B cell (primary cell): Measurements from ENCODE around the gene FLT1. TPM values are rescaled to one million over a fixed set of nuclear protein-coding genes. Genes with fewer than 3 reads are reported as not detected.

Experiments
- ATAC-seq: fragments of 200-7000 bp; cut with Tn5 transposase; one replicate; pipeline ENCODE4 v1.10.0; 2021; ENCODE audit warnings: low read depth, mild to moderate bottlenecking, moderate number of reproducible peaks, moderate library complexity
- CTCF ChIA-PET: fragments of 350-600 bp; sonication (Branson Sonifier 250); formaldehyde crosslinking; loops from one replicate; lab custom pipeline; 2021; ENCODE audit warnings: antibody characterized with exemption, inconsistent platforms; lab: Charles Lee
- POLR2A ChIA-PET: fragments of 350-600 bp; sonication (Branson Sonifier 250); formaldehyde crosslinking; loops from one replicate; lab custom pipeline; 2021; ENCODE audit warnings: antibody characterized with exemption; lab: Charles Lee
- DNase-seq: peaks from one replicate; pipeline ENCODE4 v3.0.0; 2013
- H2AFZ ChIP-seq: 2 replicates; pipeline ENCODE4 v1.6.1; 2012; ENCODE audit warnings: mild to moderate bottlenecking, low read depth, low read length; ENCODE audit not compliant: insufficient read depth, poor library complexity, severe bottlenecking
- H3K27ac ChIP-seq, 2 donors: 1 replicate in 1 of 2; 2 replicates in 1 of 2; pipeline ENCODE4 v1.5.1; 2012 to 2013; ENCODE audit warnings: low read length in 2 of 2, mild to moderate bottlenecking in 2 of 2, moderate library complexity in 1 of 2
- H3K27me3 ChIP-seq, 4 experiments: fragments of 200-600 bp in 1 of 4; sonication (generic) in 1 of 4; replicated peaks in 1 of 4; 1 replicate in 2 of 4; 2 replicates in 2 of 4; pipeline versions ENCODE4 v1.6.1 to v1.7.0; 2013 to 2016; ENCODE audit warnings: low read length in 3 of 4, mild to moderate bottlenecking in 2 of 4, mixed read lengths in 1 of 4, moderate library complexity in 1 of 4; ENCODE audit not compliant: insufficient read depth in 4 of 4, control insufficient read depth in 3 of 4; ENCODE audit errors: control extremely low read depth in 1 of 4
- H3K36me3 ChIP-seq, 2 experiments: replicated peaks in 1 of 2; 1 replicate in 1 of 2; 2 replicates in 1 of 2; pipeline versions ENCODE4 v1.6.1 to v1.7.1; 2013; ENCODE audit warnings: low read length in 1 of 2; ENCODE audit not compliant: insufficient read depth in 2 of 2, control insufficient read depth in 1 of 2; ENCODE audit errors: control extremely low read depth in 1 of 2, extremely low read depth in 1 of 2
- H3K4me1 ChIP-seq, 2 donors: fragments of 200-600 bp in 1 of 2; sonication (generic) in 1 of 2; 1 replicate in 1 of 2; 2 replicates in 1 of 2; pipeline versions ENCODE4 v1.5.1 to v1.6.1; 2013 to 2017; ENCODE audit warnings: low read length in 2 of 2; ENCODE audit not compliant: control insufficient read depth in 2 of 2, insufficient read depth in 2 of 2
- H3K4me2 ChIP-seq: replicated peaks from 2 replicates; pipeline ENCODE3; 2012; ENCODE audit warnings: mild to moderate bottlenecking, low read depth, low read length; ENCODE audit not compliant: poor library complexity, severe bottlenecking
- H3K4me3 ChIP-seq, 5 experiments: fragments of 200-600 bp in 1 of 5; sonication (generic) in 1 of 5; 1 replicate in 3 of 5; 2 replicates in 2 of 5; pipeline versions ENCODE4 v1.5.1 to v1.7.0; 2011 to 2016; ENCODE audit warnings: low read length in 4 of 5, mild to moderate bottlenecking in 4 of 5, low read depth in 2 of 5, control low read depth in 1 of 5, moderate library complexity in 1 of 5; ENCODE audit not compliant: insufficient read depth in 1 of 5; ENCODE audit errors: control extremely low read depth in 1 of 5, extremely low read depth in 1 of 5
- H3K79me2 ChIP-seq: fragments of 200-600 bp; sonication (generic); one replicate; pipeline ENCODE4 v1.6.0; 2016; ENCODE audit warnings: low read length; ENCODE audit not compliant: control insufficient read depth, insufficient read depth
- H3K9ac ChIP-seq: fragments of 200-600 bp; sonication (generic); 2 replicates; pipeline ENCODE4 v1.6.1; 2017; ENCODE audit warnings: mild to moderate bottlenecking, low read length, moderate library complexity
- H3K9me3 ChIP-seq, 3 donors: one replicate each; pipeline versions ENCODE4 v1.6.1 to v1.7.1; 2013; ENCODE audit warnings: low read length in 2 of 3; ENCODE audit not compliant: control insufficient read depth in 2 of 3, insufficient read depth in 1 of 3; ENCODE audit errors: control extremely low read depth in 1 of 3
- H4K20me1 ChIP-seq: 2 replicates; pipeline ENCODE4 v1.6.0; 2012; ENCODE audit warnings: mild to moderate bottlenecking, low read length; ENCODE audit not compliant: insufficient read depth, control insufficient read depth, poor library complexity, severe bottlenecking
- H3K27ac Mint-ChIP-seq: one replicate; pipeline ENCODE4 v1.8.0; 2021; ENCODE audit warnings: mixed read lengths
- H3K27me3 Mint-ChIP-seq: one replicate; pipeline ENCODE4 v1.8.0; 2021; ENCODE audit warnings: mixed read lengths
- H3K4me1 Mint-ChIP-seq: one replicate; pipeline ENCODE4 v1.8.0; 2021; ENCODE audit warnings: mixed read lengths
- H3K4me3 Mint-ChIP-seq: one replicate; pipeline ENCODE4 v1.8.0; 2021; ENCODE audit warnings: mixed read lengths
- H3K9me3 Mint-ChIP-seq: one replicate; pipeline ENCODE4 v1.8.0; 2022; ENCODE audit warnings: mixed read lengths; ENCODE audit not compliant: insufficient read depth
- EZH2 ChIP-seq: IDR thresholded peaks from 2 replicates; pipeline ENCODE4 v1.6.1; 2012; ENCODE audit warnings: borderline replicate concordance, low read depth, mild to moderate bottlenecking, moderate library complexity, low read length; ENCODE audit not compliant: insufficient read depth, poor library complexity, severe bottlenecking
- WGBS: methylation state at CpG from one replicate; pipeline ENCODE4 v1.1.5; 2013; ENCODE audit warnings: missing lambda C conversion rate; ENCODE audit not compliant: insufficient coverage; 5-methylcytosine and 5-hydroxymethylcytosine counted together
- intact Hi-C: fragments of 100-400 bp; cut with micrococcal nuclease; formaldehyde crosslinking; loops from one replicate; pipeline ENCODE4 v1.10.0; 2022
- polyA plus RNA-seq: library from polyadenylated mRNA; depleted of rRNA; stranded (reverse); fragments of >200 nt; gene quantifications from 2 replicates; pipeline ENCODE4 v1.2.3, GENCODE V29; 2012
- total RNA-seq, 2 donors: library from RNA; stranded (reverse); fragments of 120-200 nt in 1 of 2; gene quantifications; 1 replicate in 1 of 2; 2 replicates in 1 of 2; pipeline versions ENCODE4 v1.2.3 to v1.2.4, GENCODE V29; 2013 to 2022
- TF ChIP-seq, protein P1 (sequence below): fragments of 200-600 bp; IDR thresholded peaks from one replicate; pipeline ENCODE4 v1.8.0; 2022; ENCODE audit warnings: antibody characterized with exemption, mild to moderate bottlenecking

Gene FLT1
- total and polyA plus RNA-seq, 2 donors (not counting 1 experiment from before 2014, with no cell fraction given) = 1.1 to 1.2 TPM

DNA sequence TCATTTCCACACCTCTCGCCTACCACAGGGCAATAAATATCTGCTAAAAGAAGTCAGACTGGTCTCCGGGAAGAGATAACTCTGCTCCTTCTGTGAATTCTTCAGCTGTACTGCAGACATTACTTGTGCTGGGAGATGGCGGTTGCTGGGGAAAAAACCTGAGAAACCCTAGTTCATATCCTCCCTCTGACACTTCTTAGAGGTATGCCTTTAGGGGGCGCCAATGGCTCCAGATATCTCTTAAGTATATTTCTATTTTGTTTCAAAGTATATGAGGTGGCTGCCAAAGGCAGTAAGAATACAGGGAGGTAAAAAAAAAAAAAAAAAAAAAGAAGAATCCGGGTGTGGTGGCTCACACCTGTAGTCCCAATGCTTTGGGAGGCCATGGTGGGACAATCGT, 181.3 kb downstream of the FLT1 start:
- ChIA-PET POLR2A (no interaction called here), CTCF (no interaction called here)
- H3K27me3 ChIP-seq = no peaks in the 10 kb centered on the region
- no peaks in the 10 kb centered on the region for H3K4me1 ChIP-seq
- no peak overlapping the region for H3K4me2 ChIP-seq
- no peaks in the 10 kb centered on the region for H4K20me1 ChIP-seq
- peaks cover 0 to 3% of the 10 kb centered on the region in 2 experiments for H3K36me3 ChIP-seq
- TF ChIP-seq, protein P1, sequence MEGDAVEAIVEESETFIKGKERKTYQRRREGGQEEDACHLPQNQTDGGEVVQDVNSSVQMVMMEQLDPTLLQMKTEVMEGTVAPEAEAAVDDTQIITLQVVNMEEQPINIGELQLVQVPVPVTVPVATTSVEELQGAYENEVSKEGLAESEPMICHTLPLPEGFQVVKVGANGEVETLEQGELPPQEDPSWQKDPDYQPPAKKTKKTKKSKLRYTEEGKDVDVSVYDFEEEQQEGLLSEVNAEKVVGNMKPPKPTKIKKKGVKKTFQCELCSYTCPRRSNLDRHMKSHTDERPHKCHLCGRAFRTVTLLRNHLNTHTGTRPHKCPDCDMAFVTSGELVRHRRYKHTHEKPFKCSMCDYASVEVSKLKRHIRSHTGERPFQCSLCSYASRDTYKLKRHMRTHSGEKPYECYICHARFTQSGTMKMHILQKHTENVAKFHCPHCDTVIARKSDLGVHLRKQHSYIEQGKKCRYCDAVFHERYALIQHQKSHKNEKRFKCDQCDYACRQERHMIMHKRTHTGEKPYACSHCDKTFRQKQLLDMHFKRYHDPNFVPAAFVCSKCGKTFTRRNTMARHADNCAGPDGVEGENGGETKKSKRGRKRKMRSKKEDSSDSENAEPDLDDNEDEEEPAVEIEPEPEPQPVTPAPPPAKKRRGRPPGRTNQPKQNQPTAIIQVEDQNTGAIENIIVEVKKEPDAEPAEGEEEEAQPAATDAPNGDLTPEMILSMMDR = no peak
- TF ChIP-seq EZH2 = no peak
- no peaks in the 10 kb centered on the region for H3K9me3 ChIP-seq
- no peak overlapping the region for H3K27ac ChIP-seq
- no peaks in the 10 kb centered on the region for H3K4me1 Mint-ChIP-seq
- no peak overlapping the region for H3K9ac ChIP-seq
- H3K79me2 ChIP-seq = no peaks in the 10 kb centered on the region
- DNase-seq (no peak), ATAC-seq (no peak)
- no peak overlapping the region for H3K27ac Mint-ChIP-seq
- no peak overlapping the region for H3K4me3 ChIP-seq
- H2AFZ ChIP-seq = no peak overlapping the region
- H3K27me3 Mint-ChIP-seq = no peaks in the 10 kb centered on the region
- intact Hi-C loops = no loop called here
- no CpG with 5 or more reads among the region's 6 CpGs for WGBS
- no peaks in the 10 kb centered on the region for H3K9me3 Mint-ChIP-seq
- no peak overlapping the region for H3K4me3 Mint-ChIP-seq

DNA sequence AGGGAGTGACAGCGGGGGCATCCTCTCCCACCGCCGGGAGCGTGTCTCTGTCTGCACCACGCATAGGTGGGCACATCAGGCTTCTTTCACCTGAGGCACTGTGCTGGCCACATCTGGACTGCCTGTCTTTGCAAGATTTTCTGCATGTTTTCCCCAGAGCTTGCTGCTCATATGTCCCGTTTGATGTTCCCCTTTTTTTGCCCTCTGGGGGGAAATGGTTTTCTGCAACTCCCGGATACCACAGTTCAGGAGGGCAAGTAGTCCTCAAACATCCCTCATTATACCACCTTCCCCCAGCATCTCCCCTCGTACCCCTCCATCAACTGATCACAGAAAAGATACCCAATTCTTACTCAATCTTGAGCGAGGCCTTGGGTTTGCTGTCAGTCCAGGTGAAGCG, 188.6 kb downstream of the FLT1 start:
- WGBS = 40% methylated on average over 8 of the region's 10 CpGs
- ChIA-PET CTCF (no interaction called here), POLR2A (no interaction called here)

More for the DNA sequence above, 188.6 kb downstream of the FLT1 start:
- no peaks in the 10 kb centered on the region for H3K9me3 ChIP-seq
- TF ChIP-seq, protein P1 = no peak
- H4K20me1 ChIP-seq = no peaks in the 10 kb centered on the region
- no peaks in the 10 kb centered on the region for H3K9me3 Mint-ChIP-seq
- H3K36me3 ChIP-seq = no peaks in the 10 kb centered on the region
- H3K4me3 ChIP-seq = no peak overlapping the region
- no peaks in the 10 kb centered on the region for H3K27me3 ChIP-seq
- ATAC-seq (no peak), DNase-seq (no peak)
- H3K4me1 Mint-ChIP-seq = no peaks in the 10 kb centered on the region
- intact Hi-C loops = no loop called here
- H3K4me2 ChIP-seq = no peak overlapping the region
- no peak overlapping the region for H3K27ac Mint-ChIP-seq
- no peaks in the 10 kb centered on the region for H3K27me3 Mint-ChIP-seq
- H3K4me3 Mint-ChIP-seq = no peak overlapping the region
- no peak overlapping the region for H3K9ac ChIP-seq
- no peaks in the 10 kb centered on the region for H3K79me2 ChIP-seq
- H3K4me1 ChIP-seq = no peaks in the 10 kb centered on the region
- no peak overlapping the region for H2AFZ ChIP-seq
- H3K27ac ChIP-seq = no peak overlapping the region
